ENCODE data around the gene FN1. TPM values are rescaled to one million over a fixed set of nuclear protein-coding genes. Genes with fewer than 3 reads are reported as not detected.

FN1 gene
- total RNA-seq, result 100 to 1,000 TPM in 3 of 4 donors, 10 to 100 TPM in 1; 89.6 to 220 (median 177) TPM

GRCh38 chr2:215435870-215436704 lies at the start of gene FN1:
Gene FN1 (minus strand): TSS chr2:215436068. CDS start chr2:215435802, 266 bp downstream.
- no peak for TF ChIP-seq CTCF (IDR thresholded peaks at IDR 0.05)
- ATAC-seq (ENCODE audit: low FRiP score) (peak; percentile 57), DNase-seq (ENCODE audit: low spot score) (peak; percentile 78)

- ATAC-seq (ENCODE audit: low FRiP score) (no peak), DNase-seq (ENCODE audit: low spot score) (no peak)
- TF ChIP-seq CTCF (IDR thresholded peaks at IDR 0.05), result no peak
These were observed 49.2 kb upstream of the FN1 start for GRCh38 chr2:215485032-215485431.

GRCh38 chr2:215484570-215484969 lies 48.7 kb upstream of the FN1 start:
- DNase-seq (ENCODE audit: low spot score), result no peak
- ATAC-seq (ENCODE audit: low FRiP score), result no peak
- TF ChIP-seq CTCF (IDR thresholded peaks at IDR 0.05), result no peak

- DNase-seq (ENCODE audit: low spot score) (no peak), ATAC-seq (ENCODE audit: low FRiP score) (no peak)
- no peak for TF ChIP-seq CTCF (IDR thresholded peaks at IDR 0.05)
These were observed 47.6 kb upstream of the FN1 start for GRCh38 chr2:215483431-215483830.

- ATAC-seq (ENCODE audit: low FRiP score), result no peak
- no peak for DNase-seq (ENCODE audit: low spot score)
These were observed 43.8 kb upstream of the FN1 start for GRCh38 chr2:215479536-215480240.

GRCh38 chr2:215479121-215479520 lies 43.3 kb upstream of the FN1 start:
- ATAC-seq (ENCODE audit: low FRiP score), result no peak
- TF ChIP-seq CTCF (IDR thresholded peaks at IDR 0.05), result no peak
- no peak for DNase-seq (ENCODE audit: low spot score)

More at GRCh38 chr2:215479536-215480240, 43.8 kb upstream of the FN1 start:
- TF ChIP-seq CTCF (IDR thresholded peaks at IDR 0.05), result no peak

Data from omental fat pad (tissue), 4 donors.